Glutamatergic neuron (in vitro differentiated cells): ENCODE measurements around the gene ZSCAN5A. TPM values are rescaled to one million over a fixed set of nuclear protein-coding genes. Genes with fewer than 3 reads are reported as not detected.

ENCODE experiments used
- DNase-seq: peaks from one replicate; pipeline ENCODE4 v3.0.0; 2022
- H3K27ac Mint-ChIP-seq: one replicate; pipeline ENCODE4 v1.8.0; 2020; ENCODE audit warnings: mild to moderate bottlenecking, mixed read lengths, inconsistent platforms; ENCODE audit not compliant: unreplicated experiment
- H3K27me3 Mint-ChIP-seq: one replicate; pipeline ENCODE4 v1.8.0; 2020; ENCODE audit warnings: mild to moderate bottlenecking, moderate library complexity, mixed read lengths, inconsistent platforms; ENCODE audit not compliant: unreplicated experiment
- H3K36me3 Mint-ChIP-seq: one replicate; pipeline ENCODE4 v1.8.0; 2020; ENCODE audit warnings: mild to moderate bottlenecking, mixed read lengths, inconsistent platforms; ENCODE audit not compliant: unreplicated experiment
- H3K4me1 Mint-ChIP-seq: one replicate; pipeline ENCODE4 v1.8.0; 2020; ENCODE audit warnings: mild to moderate bottlenecking, low read depth, mixed read lengths, inconsistent platforms; ENCODE audit not compliant: unreplicated experiment
- H3K4me3 Mint-ChIP-seq: one replicate; pipeline ENCODE4 v1.8.0; 2020; ENCODE audit warnings: mild to moderate bottlenecking, mixed read lengths, inconsistent platforms; ENCODE audit not compliant: unreplicated experiment
- H3K9me3 Mint-ChIP-seq: one replicate; pipeline ENCODE4 v1.8.0; 2020; ENCODE audit warnings: mild to moderate bottlenecking, moderate library complexity, mixed read lengths, inconsistent platforms; ENCODE audit not compliant: unreplicated experiment
- total RNA-seq: library from RNA; stranded (reverse); fragmentation: NEBNext Ultra II Directional; extraction: Animal tissue kit (Norgen Biotek cat#: 25700); gene quantifications from one replicate; pipeline ENCODE4 v1.2.1, GENCODE V29; 2021; ENCODE audit not compliant: unreplicated experiment
- TF ChIP-seq, protein P1 (sequence below): fragments of 200-600 bp; sonication (generic); IDR thresholded peaks from one replicate; pipeline ENCODE4 v1.5.0; 2021; ENCODE audit not compliant: partially characterized antibody, unreplicated experiment

ZSCAN5A gene
- total RNA-seq, 1 donor from 2014 or later: 13.1 TPM

- no peak for DNase-seq
- TF ChIP-seq, protein P1, sequence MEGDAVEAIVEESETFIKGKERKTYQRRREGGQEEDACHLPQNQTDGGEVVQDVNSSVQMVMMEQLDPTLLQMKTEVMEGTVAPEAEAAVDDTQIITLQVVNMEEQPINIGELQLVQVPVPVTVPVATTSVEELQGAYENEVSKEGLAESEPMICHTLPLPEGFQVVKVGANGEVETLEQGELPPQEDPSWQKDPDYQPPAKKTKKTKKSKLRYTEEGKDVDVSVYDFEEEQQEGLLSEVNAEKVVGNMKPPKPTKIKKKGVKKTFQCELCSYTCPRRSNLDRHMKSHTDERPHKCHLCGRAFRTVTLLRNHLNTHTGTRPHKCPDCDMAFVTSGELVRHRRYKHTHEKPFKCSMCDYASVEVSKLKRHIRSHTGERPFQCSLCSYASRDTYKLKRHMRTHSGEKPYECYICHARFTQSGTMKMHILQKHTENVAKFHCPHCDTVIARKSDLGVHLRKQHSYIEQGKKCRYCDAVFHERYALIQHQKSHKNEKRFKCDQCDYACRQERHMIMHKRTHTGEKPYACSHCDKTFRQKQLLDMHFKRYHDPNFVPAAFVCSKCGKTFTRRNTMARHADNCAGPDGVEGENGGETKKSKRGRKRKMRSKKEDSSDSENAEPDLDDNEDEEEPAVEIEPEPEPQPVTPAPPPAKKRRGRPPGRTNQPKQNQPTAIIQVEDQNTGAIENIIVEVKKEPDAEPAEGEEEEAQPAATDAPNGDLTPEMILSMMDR: no peak
- Mint-ChIP-seq H3K27ac (no peak overlapping the region), H3K9me3 (peaks cover 2% of the 10 kb centered on the region), H3K4me1 (no peaks in the 10 kb centered on the region), H3K4me3 (no peak overlapping the region), H3K27me3 (peaks cover 9% of the 10 kb centered on the region), H3K36me3 (no peaks in the 10 kb centered on the region)
Measured at GRCh38 chr19:56321254-56321988, 6.8 kb upstream of the ZSCAN5A start.

DNA sequence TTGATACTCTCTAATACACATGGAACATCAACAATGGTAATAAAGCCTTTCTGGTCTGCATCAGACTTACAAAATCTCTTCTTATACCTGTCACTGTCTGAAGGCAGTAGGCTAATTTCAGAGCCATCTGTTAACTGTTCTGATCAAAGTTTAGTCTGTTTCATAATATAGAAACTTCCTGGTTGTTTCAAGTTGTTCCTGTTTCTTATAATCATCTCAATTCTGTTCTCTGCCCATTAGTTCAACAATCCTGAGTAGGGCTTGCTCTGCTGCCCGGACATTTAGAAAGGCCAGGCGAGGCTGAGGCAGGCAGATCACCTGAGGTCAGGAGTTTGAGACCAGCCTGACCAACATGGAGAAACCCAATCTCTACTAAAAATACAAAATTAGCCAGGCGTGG, 5.4 kb upstream of the ZSCAN5A start:
- Mint-ChIP-seq H3K9me3 (peaks cover 2% of the 10 kb centered on the region), H3K27me3 (peaks cover 13% of the 10 kb centered on the region), H3K4me3 (no peak overlapping the region), H3K4me1 (peaks cover 6% of the 10 kb centered on the region), H3K36me3 (no peaks in the 10 kb centered on the region), H3K27ac (no peak overlapping the region)
- no peak for DNase-seq
- TF ChIP-seq, protein P1: no peak

- TF ChIP-seq, protein P1: no peak
- Mint-ChIP-seq H3K36me3 (no peaks in the 10 kb centered on the region), H3K27me3 (peaks cover 13% of the 10 kb centered on the region), H3K27ac (no peak overlapping the region), H3K9me3 (peaks cover 7% of the 10 kb centered on the region), H3K4me1 (peaks cover 12% of the 10 kb centered on the region), H3K4me3 (no peak overlapping the region)
- no peak for DNase-seq
Measured at GRCh38 chr19:56317749-56318148, 3.1 kb upstream of the ZSCAN5A start.

DNA sequence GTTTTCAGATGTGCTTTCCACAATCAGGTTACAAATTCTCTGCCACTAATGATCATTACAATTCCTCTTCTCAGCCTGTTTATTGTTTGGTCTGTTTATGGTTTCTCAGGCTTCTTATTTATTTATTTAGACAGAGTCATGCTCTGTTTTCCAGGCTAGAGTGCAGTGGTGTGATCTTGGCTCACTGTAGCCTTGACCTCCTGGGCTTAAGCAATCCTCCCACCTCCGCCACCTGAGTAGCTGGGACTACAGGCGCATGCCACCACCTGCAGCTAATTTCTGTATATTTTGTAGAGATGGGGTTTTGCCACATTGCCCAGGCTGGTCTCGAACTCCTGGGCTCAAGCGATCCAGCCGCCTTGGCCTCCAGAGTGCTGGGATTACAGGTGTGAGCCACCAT, 2.1 kb upstream of the ZSCAN5A start:
- Mint-ChIP-seq H3K4me3 (no peak overlapping the region), H3K4me1 (peaks cover 13% of the 10 kb centered on the region), H3K9me3 (peaks cover 7% of the 10 kb centered on the region), H3K27ac (no peak overlapping the region), H3K36me3 (peaks cover 3% of the 10 kb centered on the region), H3K27me3 (peaks cover 11% of the 10 kb centered on the region)
- TF ChIP-seq, protein P1: no peak
- no peak for DNase-seq

- Mint-ChIP-seq H3K27me3 (peaks cover 8% of the 10 kb centered on the region), H3K36me3 (peaks cover 3% of the 10 kb centered on the region), H3K4me1 (peaks cover 13% of the 10 kb centered on the region), H3K27ac (peak overlapping the region; percentile 99), H3K9me3 (peaks cover 7% of the 10 kb centered on the region), H3K4me3 (peak overlapping the region; percentile 97)
- peak; percentile 89 for DNase-seq
- TF ChIP-seq, protein P1: no peak
Measured at GRCh38 chr19:56315077-56315828, 614 bp upstream of the ZSCAN5A start.
